ENCODE measurements around the gene A3GALT2.

DNA sequence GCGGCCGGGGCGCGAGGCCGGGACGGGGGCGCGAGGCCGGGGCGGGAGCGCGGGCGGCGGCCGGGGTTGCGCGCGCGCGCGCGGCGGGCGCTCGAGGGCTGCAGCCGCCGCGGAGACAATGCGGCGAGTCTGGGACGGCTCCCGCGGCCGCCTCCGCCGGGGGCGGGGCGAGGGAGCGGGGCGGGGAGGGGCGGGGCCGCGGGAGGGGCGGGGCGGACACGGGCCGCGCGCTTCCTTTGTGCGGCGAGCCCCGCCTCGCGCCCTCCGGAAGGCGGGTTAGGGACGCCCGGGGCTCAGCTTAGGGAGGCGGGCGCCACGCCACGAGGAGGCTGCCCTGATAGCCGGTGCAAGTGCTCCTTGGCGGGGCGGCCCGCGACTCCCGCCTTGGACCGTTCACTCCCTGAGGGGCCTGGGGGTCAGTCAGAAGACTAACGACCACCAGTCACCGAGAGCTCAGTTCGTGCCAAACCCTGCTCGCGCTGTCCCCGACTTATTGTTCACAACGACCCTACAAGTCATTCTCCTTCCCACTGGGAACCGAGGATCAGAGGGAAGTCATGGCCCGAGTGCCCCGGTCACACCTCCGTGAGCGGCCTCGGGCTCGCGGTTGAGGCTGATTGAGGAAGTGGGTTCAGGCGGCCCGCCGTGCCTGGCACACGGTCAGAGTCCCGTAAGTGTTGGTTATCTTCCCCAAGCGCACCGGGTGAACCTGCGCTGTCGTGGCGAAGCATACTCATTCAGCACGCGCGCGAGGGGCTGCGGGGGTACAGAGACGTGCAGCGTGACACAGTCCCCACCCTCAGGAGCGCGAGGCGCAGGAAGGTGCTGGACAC is 29.1 kb upstream of the A3GALT2 start:
- TF ChIP-seq EP300 (IDR thresholded peaks at IDR 0.05), result no peak
- TF ChIP-seq, protein P1, sequence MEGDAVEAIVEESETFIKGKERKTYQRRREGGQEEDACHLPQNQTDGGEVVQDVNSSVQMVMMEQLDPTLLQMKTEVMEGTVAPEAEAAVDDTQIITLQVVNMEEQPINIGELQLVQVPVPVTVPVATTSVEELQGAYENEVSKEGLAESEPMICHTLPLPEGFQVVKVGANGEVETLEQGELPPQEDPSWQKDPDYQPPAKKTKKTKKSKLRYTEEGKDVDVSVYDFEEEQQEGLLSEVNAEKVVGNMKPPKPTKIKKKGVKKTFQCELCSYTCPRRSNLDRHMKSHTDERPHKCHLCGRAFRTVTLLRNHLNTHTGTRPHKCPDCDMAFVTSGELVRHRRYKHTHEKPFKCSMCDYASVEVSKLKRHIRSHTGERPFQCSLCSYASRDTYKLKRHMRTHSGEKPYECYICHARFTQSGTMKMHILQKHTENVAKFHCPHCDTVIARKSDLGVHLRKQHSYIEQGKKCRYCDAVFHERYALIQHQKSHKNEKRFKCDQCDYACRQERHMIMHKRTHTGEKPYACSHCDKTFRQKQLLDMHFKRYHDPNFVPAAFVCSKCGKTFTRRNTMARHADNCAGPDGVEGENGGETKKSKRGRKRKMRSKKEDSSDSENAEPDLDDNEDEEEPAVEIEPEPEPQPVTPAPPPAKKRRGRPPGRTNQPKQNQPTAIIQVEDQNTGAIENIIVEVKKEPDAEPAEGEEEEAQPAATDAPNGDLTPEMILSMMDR (IDR thresholded peaks at IDR 0.05), result no peak

Measured in ovary (tissue), 3 donors.